NCI-H524 treated with DMSO at 0.1 percent for 48 hours (cell line): ENCODE results near the gene CNN2.

Experiments
- DNase-seq: peaks from one replicate; lab custom pipeline; 2025; lab: John Stamatoyannopoulos, UW

CNN2 gene

GRCh38 chr19:1026783-1027649, 608 bp downstream of the CNN2 start:
- DNase-seq: no peak

DNA sequence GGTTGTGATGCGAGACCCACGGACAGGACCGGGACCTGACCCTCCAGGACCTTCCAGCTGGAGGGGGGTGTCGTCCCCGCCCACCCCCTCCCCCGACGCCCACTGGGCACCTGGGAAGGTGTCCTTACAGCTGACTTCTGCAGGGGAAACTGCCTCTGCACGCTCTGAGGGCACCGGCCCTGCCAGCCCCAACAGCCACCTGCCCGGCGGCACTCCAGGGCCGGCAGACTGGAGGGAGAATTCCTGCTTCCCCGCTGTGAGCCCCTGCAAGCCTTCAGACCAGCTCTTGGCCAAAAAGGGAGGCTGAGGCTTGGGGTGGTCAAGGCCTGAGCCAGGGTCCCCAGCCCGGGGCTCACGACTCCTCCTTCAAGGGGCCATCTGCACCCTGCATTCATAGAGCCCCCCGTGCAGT, 1.2 kb downstream of the CNN2 start:
- no peak for DNase-seq

GRCh38 chr19:1028062-1028926, 1.9 kb downstream of the CNN2 start:
- no peak for DNase-seq

- DNase-seq: no peak
These were observed 6.0 kb downstream of the CNN2 start for GRCh38 chr19:1032264-1032867.

GRCh38 chr19:1035998-1036621, 9.7 kb downstream of the CNN2 start:
- DNase-seq: no peak

DNA sequence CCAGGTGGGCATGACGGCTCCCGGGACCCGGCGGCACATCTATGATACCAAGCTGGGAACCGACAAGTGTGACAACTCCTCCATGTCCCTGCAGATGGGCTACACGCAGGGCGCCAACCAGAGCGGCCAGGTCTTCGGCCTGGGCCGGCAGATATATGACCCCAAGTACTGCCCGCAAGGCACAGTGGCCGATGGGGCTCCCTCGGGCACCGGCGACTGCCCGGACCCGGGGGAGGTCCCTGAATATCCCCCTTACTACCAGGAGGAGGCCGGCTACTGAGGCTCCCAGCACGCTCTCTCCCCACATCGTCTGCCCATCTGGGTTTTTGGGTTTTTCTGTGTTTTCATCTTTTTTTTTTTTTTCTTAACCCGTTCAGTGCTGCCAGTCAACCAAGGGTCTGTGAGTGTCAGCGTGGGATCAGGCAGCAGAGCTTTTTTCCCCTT, 11.2 kb downstream of the CNN2 start:
- no peak for DNase-seq

- DNase-seq: no peak
These were observed 12.7 kb downstream of the CNN2 start for GRCh38 chr19:1038978-1039645.

- DNase-seq: peak; percentile 94
These were observed 13.5 kb downstream of the CNN2 start, which contains the start of gene ABCA7 for GRCh38 chr19:1039646-1040475. TSS of gene ABCA7 (plus strand) at chr19:1040107. CDS start at chr19:1041362, 1,255 bp downstream.

DNA sequence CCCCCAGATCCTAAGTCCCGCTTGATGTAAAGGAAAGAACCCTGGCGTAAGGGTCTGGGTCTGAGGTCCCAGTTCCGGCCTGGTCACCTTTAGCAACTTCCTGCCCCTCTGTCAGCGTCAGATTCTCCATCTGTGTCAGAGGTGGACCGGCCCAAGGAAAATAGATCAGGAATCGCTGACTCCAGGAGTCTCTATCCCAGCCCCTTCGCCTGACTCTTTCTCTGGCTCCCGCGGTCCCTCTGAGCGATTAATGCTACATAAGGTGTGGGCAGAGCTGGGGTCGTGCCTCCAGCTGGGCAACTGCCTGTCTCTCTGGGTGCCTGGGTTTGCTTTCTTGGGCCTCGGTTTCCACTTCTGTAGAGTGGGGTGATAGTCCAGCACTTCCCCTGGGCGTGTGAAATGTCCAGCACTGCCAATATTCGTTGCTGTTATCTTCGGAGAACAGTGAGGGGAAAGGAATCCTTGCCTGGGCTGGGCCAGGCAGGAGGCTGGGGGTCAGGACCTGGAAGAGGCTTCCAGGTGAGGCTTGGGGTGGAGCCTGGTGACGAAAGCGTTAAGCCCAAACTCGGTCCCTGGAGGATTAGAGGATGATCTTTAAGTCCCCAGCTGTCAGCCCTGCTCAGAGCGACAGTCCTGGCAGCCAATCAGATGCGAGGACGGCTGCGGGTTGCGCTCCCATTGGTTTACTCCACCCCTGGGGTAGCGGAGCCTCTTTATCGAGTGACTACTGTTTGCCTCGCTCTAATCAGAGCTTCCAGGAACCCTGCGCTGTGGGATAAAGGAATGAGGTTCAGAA, 14.3 kb downstream of the CNN2 start:
- peak; percentile 86 for DNase-seq

DNA sequence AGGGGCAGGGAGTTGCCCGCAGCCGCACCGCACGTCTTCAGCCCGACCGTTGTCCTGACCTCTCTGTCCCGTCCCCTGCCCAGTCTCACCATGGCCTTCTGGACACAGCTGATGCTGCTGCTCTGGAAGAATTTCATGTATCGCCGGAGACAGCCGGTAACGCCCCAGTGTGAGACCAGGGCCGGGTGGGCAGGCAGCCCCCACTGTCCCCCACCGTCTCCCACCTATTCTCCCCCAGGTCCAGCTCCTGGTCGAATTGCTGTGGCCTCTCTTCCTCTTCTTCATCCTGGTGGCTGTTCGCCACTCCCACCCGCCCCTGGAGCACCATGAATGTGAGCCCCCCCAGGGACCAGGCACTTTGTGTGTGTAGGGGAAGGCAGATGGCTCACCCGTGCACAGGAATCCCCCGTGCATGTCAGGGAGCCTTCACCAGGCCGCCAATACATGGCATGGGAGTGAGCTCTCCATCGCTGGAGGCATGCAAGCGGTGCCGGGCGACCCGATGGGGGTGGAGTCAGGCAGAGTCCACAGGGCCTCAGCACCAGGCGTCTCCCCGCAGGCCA, 14.9 kb downstream of the CNN2 start:
- no peak for DNase-seq

GRCh38 chr19:1041835-1042685, 15.7 kb downstream of the CNN2 start:
- DNase-seq: no peak

DNA sequence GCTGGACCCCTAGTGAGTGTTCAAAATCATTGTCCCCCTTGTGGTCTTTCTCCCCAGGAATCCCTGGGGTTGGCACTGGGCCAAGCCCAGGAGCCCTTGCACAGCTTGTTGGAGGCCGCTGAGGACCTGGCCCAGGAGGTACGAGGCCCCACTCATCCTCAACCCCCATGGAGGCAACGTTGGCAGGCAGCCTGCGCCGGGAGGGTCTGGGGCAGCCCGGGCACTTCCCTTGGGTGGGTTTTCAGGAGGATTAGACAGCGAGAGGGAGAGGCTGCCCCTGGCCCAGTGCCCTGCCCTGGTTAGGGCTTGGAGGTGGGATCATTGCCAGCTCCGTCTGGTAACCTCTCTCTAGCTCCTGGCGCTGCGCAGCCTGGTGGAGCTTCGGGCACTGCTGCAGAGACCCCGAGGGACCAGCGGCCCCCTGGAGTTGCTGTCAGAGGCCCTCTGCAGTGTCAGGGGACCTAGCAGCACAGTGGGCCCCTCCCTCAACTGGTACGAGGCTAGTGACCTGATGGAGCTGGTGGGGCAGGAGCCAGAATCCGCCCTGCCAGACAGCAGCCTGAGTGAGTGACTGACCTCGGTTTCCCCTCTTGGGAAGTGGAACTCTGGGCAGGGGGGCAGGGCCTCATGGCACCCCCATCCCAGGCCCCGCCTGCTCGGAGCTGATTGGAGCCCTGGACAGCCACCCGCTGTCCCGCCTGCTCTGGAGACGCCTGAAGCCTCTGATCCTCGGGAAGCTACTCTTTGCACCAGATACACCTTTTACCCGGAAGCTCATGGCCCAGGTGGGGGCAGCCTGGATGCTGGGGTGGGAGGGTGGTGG, 16.5 kb downstream of the CNN2 start:
- DNase-seq: no peak

DNA sequence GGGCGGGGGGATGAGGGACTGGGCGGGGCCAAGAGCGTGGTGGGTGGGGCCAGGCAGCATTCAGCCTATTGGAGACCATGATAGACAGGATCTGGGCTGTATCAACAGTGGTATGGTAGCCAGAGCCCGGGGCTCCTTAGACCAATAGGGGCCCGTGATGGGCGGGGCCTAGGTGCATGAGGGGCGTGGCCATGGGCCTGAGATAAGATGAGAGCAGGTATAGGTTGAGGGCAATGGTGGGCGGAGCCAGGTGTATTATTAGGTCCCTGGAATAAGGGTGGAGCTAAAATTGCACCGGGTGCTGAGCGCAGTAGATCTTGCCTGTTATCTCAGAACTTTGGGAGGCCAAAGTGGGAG, 18.8 kb downstream of the CNN2 start:
- DNase-seq: no peak

DNA sequence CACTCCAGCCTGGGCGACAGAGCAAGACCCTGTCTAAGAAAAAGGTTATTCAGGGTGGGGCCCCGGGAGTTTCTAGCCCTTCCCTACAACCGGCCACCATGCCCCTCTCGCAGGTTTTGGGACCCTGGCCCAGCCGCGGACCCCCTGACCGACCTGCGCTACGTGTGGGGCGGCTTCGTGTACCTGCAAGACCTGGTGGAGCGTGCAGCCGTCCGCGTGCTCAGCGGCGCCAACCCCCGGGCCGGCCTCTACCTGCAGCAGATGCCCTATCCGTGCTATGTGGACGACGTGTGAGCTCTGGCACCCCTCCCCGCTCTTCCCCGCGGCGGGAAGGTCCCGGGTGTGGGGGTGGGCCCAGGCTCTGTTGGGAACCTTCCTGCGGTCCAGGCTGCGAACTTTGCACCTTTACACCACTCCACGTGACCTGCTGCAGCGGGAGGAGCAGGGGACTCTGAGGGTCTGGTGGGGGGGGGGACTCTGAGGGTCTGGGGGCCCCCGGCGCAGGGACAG, 19.8 kb downstream of the CNN2 start:
- DNase-seq: no peak

- DNase-seq: no peak
These were observed 20.7 kb downstream of the CNN2 start for GRCh38 chr19:1046836-1047695.

DNA sequence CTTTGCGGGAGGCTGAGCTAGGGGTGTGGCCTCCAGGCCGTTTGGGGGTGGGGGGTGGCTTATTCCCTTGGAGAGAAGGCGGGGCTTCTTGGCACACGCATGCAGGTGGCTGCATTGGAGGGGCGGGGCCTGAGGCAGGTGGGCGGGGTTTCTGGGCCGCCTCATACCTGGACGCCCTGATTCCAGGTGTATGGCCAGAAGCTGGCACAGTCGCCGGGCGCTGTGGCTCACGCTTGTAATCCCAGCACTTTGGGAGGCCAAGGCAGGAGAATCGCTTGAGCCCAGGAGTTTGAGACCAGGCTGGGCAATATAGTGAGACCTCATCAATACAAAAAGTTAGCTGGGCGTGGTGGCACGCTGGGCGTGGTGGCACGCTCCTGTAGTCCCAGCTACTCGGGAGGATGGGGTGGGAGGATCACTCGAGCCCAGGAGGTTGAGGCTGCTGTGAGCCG, 21.3 kb downstream of the CNN2 start:
- DNase-seq: no peak
